Measurements from ENCODE around the gene CES3.

The CES3 gene

GRCh38 chr16:66961914-66962313 is 848 bp downstream of the CES3 start:
- peak overlapping the region; percentile 72 for H3K4me2 ChIP-seq (ENCODE audit: low read depth, low read length, poor library complexity, severe bottlenecking)

GRCh38 chr16:66964049-66964448 is 3.0 kb downstream of the CES3 start:
- Histone ChIP-seq H3K9me3 (ENCODE audit: insufficient read depth, low read length) (no peaks in the 10 kb centered on the region), H3K9ac (ENCODE audit: low read length) (no peak overlapping the region), H2AFZ (ENCODE audit: low read depth, low read length, severe bottlenecking) (no peak overlapping the region), H3K36me3 (ENCODE audit: low read length) (no peaks in the 10 kb centered on the region), H3K27ac (ENCODE audit: low read depth, low read length) (no peak overlapping the region), H3K4me2 (ENCODE audit: low read depth, low read length, poor library complexity, severe bottlenecking) (no peak overlapping the region), H3K4me3 (ENCODE audit: insufficient read depth, low read length, poor library complexity, severe bottlenecking) (no peak overlapping the region), H4K20me1 (ENCODE audit: low read depth, low read length) (no peaks in the 10 kb centered on the region), H3K79me2 (ENCODE audit: insufficient read depth, low read length) (no peaks in the 10 kb centered on the region), H3K27me3 (ENCODE audit: low read length) (no peaks in the 10 kb centered on the region), H3F3A (ENCODE audit: insufficient read depth) (no peaks in the 10 kb centered on the region), H3K9me2 (replicated peaks; ENCODE audit: insufficient read depth, low read length) (no peaks in the 10 kb centered on the region)
- TF ChIP-seq CTCF (IDR thresholded peaks at IDR 0.05; ENCODE audit: insufficient read depth, low read length, poor library complexity, severe bottlenecking), result no peak
- TF ChIP-seq EZH2phosphoT487 (conservative IDR thresholded peaks at IDR 0.05; ENCODE audit: low read length), result no peak

More at GRCh38 chr16:66961914-66962313, 848 bp downstream of the CES3 start:
- peak overlapping the region; percentile 81 for H2AFZ ChIP-seq (ENCODE audit: low read depth, low read length, severe bottlenecking)
- no peaks in the 10 kb centered on the region for H3K9me2 ChIP-seq (replicated peaks; ENCODE audit: insufficient read depth, low read length)
- peak overlapping the region; percentile 61 for H3K4me3 ChIP-seq (ENCODE audit: insufficient read depth, low read length, poor library complexity, severe bottlenecking)
- H3K9ac ChIP-seq (ENCODE audit: low read length), result peak overlapping the region; percentile 52; the same call in 1 of the 2 replicates
- no peaks in the 10 kb centered on the region for H3K27me3 ChIP-seq (ENCODE audit: low read length)
- H3K27ac ChIP-seq (ENCODE audit: low read depth, low read length), result no peak overlapping the region
- no peaks in the 10 kb centered on the region for H3K36me3 ChIP-seq (ENCODE audit: low read length)
- no peaks in the 10 kb centered on the region for H4K20me1 ChIP-seq (ENCODE audit: low read depth, low read length)
- H3F3A ChIP-seq (ENCODE audit: insufficient read depth), result no peaks in the 10 kb centered on the region
- TF ChIP-seq EZH2phosphoT487 (conservative IDR thresholded peaks at IDR 0.05; ENCODE audit: low read length) (no peak), CTCF (IDR thresholded peaks at IDR 0.05; ENCODE audit: insufficient read depth, low read length, poor library complexity, severe bottlenecking) (no peak)
- H3K79me2 ChIP-seq (ENCODE audit: insufficient read depth, low read length), result no peaks in the 10 kb centered on the region
- no peaks in the 10 kb centered on the region for H3K9me3 ChIP-seq (ENCODE audit: insufficient read depth, low read length)

GRCh38 chr16:66968847-66969246 is 7.8 kb downstream of the CES3 start:
- TF ChIP-seq CTCF (IDR thresholded peaks at IDR 0.05; ENCODE audit: insufficient read depth, low read length, poor library complexity, severe bottlenecking) (no peak), EZH2phosphoT487 (conservative IDR thresholded peaks at IDR 0.05; ENCODE audit: low read length) (no peak)
- Histone ChIP-seq H3K9me2 (replicated peaks; ENCODE audit: insufficient read depth, low read length) (no peaks in the 10 kb centered on the region), H3K4me2 (ENCODE audit: low read depth, low read length, poor library complexity, severe bottlenecking) (no peak overlapping the region), H3K9me3 (ENCODE audit: insufficient read depth, low read length) (no peaks in the 10 kb centered on the region), H2AFZ (ENCODE audit: low read depth, low read length, severe bottlenecking) (no peak overlapping the region), H3K9ac (ENCODE audit: low read length) (no peak overlapping the region), H3K27me3 (ENCODE audit: low read length) (no peaks in the 10 kb centered on the region), H3F3A (ENCODE audit: insufficient read depth) (no peaks in the 10 kb centered on the region), H3K4me3 (ENCODE audit: insufficient read depth, low read length, poor library complexity, severe bottlenecking) (no peak overlapping the region), H4K20me1 (ENCODE audit: low read depth, low read length) (no peaks in the 10 kb centered on the region), H3K79me2 (ENCODE audit: insufficient read depth, low read length) (no peaks in the 10 kb centered on the region), H3K36me3 (ENCODE audit: low read length) (no peaks in the 10 kb centered on the region), H3K27ac (ENCODE audit: low read depth, low read length) (no peak overlapping the region)
